Measurements from ENCODE around the gene SHMT1.
"Not testable (repeated sequence)": the region's sequence is repeated elsewhere in the genome, so short reads cannot be mapped to it uniquely, and the experiment has no call there.

SHMT1 gene

GRCh38 chr17:18344021-18344420 lies 19.3 kb downstream of the SHMT1 start:
- DNase-seq (ENCODE audit: extremely low spot score): no peak
- ChIA-PET CTCF (no interaction called here), POLR2A (no interaction called here)
- no peak for TF ChIP-seq TARDBP (IDR thresholded peaks at IDR 0.05)
- no peak for TF ChIP-seq SP1 (IDR thresholded peaks at IDR 0.05)
- no peak for TF ChIP-seq ZNF384 (IDR thresholded peaks at IDR 0.05)
- TF ChIP-seq L3MBTL2 (conservative IDR thresholded peaks at IDR 0.05): no peak

DNA sequence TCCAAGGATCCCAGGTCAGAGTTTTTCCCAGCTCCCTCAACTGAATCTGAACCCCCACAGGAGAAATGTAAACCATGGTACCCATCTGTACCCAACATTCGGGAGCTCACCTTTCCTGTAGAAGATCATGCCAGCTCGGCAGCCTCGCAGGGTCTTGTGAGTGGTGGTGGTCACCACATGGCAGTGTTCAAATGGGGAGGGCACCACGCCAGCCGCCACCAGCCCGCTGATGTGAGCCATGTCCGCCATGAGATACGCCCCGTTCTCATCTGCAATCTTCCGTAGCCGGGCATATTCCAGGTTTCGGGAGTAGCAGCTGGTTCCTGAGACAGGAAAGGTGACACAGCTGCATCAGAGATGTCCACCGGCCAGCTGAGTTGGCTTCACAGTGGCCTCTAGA lies 23.4 kb downstream of the SHMT1 start:
- TF ChIP-seq BHLHE40 (IDR thresholded peaks at IDR 0.05; ENCODE audit: borderline replicate concordance) (no peak), SUZ12 (IDR thresholded peaks at IDR 0.05) (no peak), ARNT (IDR thresholded peaks at IDR 0.05) (no peak), ELF4 (IDR thresholded peaks at IDR 0.05) (no peak), SP1 (IDR thresholded peaks at IDR 0.05) (no peak), NFRKB (IDR thresholded peaks at IDR 0.05) (no peak), FOXK2 (IDR thresholded peaks at IDR 0.05) (no peak), PKNOX1 (IDR thresholded peaks at IDR 0.05) (no peak)
- ChIA-PET POLR2A (no interaction called here), CTCF (no interaction called here)
- DNase-seq (ENCODE audit: extremely low spot score): no peak

DNA sequence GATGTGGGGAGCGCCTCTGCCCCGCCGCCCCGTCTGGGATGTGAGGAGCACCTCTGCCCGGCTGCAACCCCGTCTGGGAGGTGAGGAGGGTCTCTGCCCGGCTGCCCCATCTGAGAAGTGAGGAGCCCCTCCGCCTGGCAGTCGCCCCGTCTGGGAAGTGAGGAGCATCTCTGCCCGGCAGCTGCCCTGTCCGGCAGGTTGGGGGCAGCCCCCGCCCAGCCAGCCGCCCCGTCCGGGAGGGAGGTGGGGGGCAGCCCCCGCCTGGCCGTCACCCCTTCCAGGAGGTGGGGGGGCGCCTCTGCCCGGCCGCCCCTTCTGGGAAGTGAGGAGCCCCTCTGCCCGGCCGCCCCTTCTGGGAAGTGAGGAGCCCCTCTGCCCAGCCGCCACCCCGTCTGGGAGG lies 25.2 kb downstream of the SHMT1 start:
- DNase-seq (ENCODE audit: extremely low spot score); CTCF ChIA-PET; POLR2A ChIA-PET: not testable (repeated sequence)

- TF ChIP-seq L3MBTL2 (conservative IDR thresholded peaks at IDR 0.05): no peak
- no peak for TF ChIP-seq LEF1 (IDR thresholded peaks at IDR 0.05; ENCODE audit: borderline replicate concordance)
- TF ChIP-seq FOXK2 (IDR thresholded peaks at IDR 0.05): no peak
- TF ChIP-seq ARNT (IDR thresholded peaks at IDR 0.05): no peak
- no peak for TF ChIP-seq FOXM1 (IDR thresholded peaks at IDR 0.05; ENCODE audit: borderline replicate concordance)
- TF ChIP-seq TARDBP (IDR thresholded peaks at IDR 0.05): no peak
- TF ChIP-seq FOXA1 (IDR thresholded peaks at IDR 0.05): no peak
- TF ChIP-seq HDGF (IDR thresholded peaks at IDR 0.05; ENCODE audit: borderline replicate concordance): no peak
- TF ChIP-seq BHLHE40 (IDR thresholded peaks at IDR 0.05; ENCODE audit: borderline replicate concordance): no peak
- no peak for TF ChIP-seq ELF4 (IDR thresholded peaks at IDR 0.05)
- TF ChIP-seq PKNOX1 (IDR thresholded peaks at IDR 0.05): no peak
- no peak for TF ChIP-seq CTBP1 (IDR thresholded peaks at IDR 0.05; ENCODE audit: borderline replicate concordance)
- TF ChIP-seq NFRKB (IDR thresholded peaks at IDR 0.05): no peak
- no peak for TF ChIP-seq SP1 (IDR thresholded peaks at IDR 0.05)
- no peak for TF ChIP-seq SUZ12 (IDR thresholded peaks at IDR 0.05)
- no peak for TF ChIP-seq ZNF384 (IDR thresholded peaks at IDR 0.05)
- ChIA-PET CTCF (interaction anchor here (1.0 kb wide), 1 partner anchor 28 kb away, joined by 3 read pairs; no protein-coding TSS in a partner anchor), POLR2A (interaction anchor here (1.5 to 2.6 kb wide), 2 partner anchors 13 to 30 kb away, joined by 5 to 7 read pairs; partner anchors contain the start of gene SHMT1)
- no peak for DNase-seq (ENCODE audit: extremely low spot score)
These were observed 30.4 kb downstream of the SHMT1 start for GRCh38 chr17:18332909-18333489.

DNA sequence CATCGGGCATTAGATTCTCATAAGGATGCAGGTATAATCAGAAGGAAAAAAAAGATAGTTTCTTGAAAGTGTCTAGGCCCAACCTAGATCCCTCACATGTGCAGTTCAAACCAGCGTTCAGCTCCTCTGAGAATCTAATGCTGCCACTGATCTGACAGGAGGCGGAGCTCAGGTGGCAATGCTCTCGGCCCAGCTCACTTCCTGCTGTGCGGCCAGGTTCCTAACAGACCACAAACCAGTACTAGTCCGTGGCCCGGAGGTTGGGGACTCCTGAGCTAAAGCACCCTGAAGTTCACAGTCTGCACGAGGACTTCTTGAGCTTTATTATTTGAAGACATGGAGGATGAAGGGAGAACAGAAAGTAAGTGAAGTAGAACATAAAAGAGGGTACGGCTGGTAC lies 31.5 kb downstream of the SHMT1 start:
- DNase-seq (ENCODE audit: extremely low spot score): no peak
- POLR2A ChIA-PET: interaction anchor here (1.2 to 2.6 kb wide), 2 partner anchors 17 to 31 kb away, joined by 3 to 7 read pairs; partner anchors contain the start of genes SHMT1, SMCR8 and TOP3A
- no peak for TF ChIP-seq NFRKB (IDR thresholded peaks at IDR 0.05)
- no peak for TF ChIP-seq HDGF (IDR thresholded peaks at IDR 0.05; ENCODE audit: borderline replicate concordance)
- no peak for TF ChIP-seq CTBP1 (IDR thresholded peaks at IDR 0.05; ENCODE audit: borderline replicate concordance)
- CTCF ChIA-PET: no interaction called here

DNA sequence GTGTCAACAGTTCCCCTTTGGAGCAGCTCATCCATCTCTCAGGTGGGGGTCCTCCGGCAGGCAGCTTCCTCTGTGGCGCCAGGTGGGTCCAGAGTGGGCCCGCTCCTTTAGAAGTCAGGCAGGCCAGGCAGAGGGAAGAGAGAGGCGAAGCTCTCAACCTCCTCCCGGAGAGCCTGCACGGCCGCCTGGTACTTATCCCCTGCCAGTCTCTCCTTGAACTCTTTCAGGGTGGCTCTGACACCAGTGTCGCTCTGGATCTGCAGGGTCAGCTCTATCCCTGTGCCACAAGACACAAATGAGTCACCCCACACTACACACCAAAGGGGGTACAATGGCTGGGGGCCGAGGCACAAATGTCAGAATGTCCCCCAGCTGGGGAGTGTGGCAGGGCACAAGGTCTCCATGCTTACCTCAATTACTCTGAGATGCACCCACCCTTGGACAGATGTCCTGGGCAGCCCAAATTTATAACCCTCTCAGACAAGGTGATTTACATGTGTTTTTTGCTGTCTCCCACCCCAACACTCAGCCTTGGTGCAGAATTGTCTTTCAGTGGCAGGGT lies 34.6 kb downstream of the SHMT1 start:
- ChIA-PET POLR2A (interaction anchor here (1.3 kb wide), 1 partner anchor 8 kb away, joined by 3 read pairs; no protein-coding TSS in a partner anchor), CTCF (no interaction called here)
- DNase-seq (ENCODE audit: extremely low spot score): no peak
- TF ChIP-seq FOXA1 (IDR thresholded peaks at IDR 0.05) (no peak), CTBP1 (IDR thresholded peaks at IDR 0.05; ENCODE audit: borderline replicate concordance) (no peak), L3MBTL2 (conservative IDR thresholded peaks at IDR 0.05) (no peak), SP1 (IDR thresholded peaks at IDR 0.05) (no peak), PKNOX1 (IDR thresholded peaks at IDR 0.05) (no peak), ELF4 (IDR thresholded peaks at IDR 0.05) (no peak), HDGF (IDR thresholded peaks at IDR 0.05; ENCODE audit: borderline replicate concordance) (no peak)

GRCh38 chr17:18327556-18327955 lies 35.8 kb downstream of the SHMT1 start:
- CTCF ChIA-PET: no interaction called here

More at GRCh38 chr17:18327556-18327955, 35.8 kb downstream of the SHMT1 start:
- DNase-seq (ENCODE audit: extremely low spot score): no peak
- TF ChIP-seq PKNOX1 (IDR thresholded peaks at IDR 0.05) (no peak), L3MBTL2 (conservative IDR thresholded peaks at IDR 0.05) (no peak), TARDBP (IDR thresholded peaks at IDR 0.05) (no peak), ELF4 (IDR thresholded peaks at IDR 0.05) (no peak), BHLHE40 (IDR thresholded peaks at IDR 0.05; ENCODE audit: borderline replicate concordance) (no peak), HDGF (IDR thresholded peaks at IDR 0.05; ENCODE audit: borderline replicate concordance) (no peak), LEF1 (IDR thresholded peaks at IDR 0.05; ENCODE audit: borderline replicate concordance) (no peak), SUZ12 (IDR thresholded peaks at IDR 0.05) (no peak)
- POLR2A ChIA-PET: interaction anchor here (0.7 to 1.3 kb wide), 3 partner anchors 8 to 13 kb away, joined by 3 to 4 read pairs (median 3); partner anchors contain the start of genes SMCR8 and TOP3A

Data from HEK293T (cell line).